Stimulated activated CD4-positive, alpha-beta T cell treated with anti-CD3 and anti-CD28 coated beads, Interleukin-12 subunit alpha, Interleukin-12 subunit beta, amount 100 ng/mL, for 48 hours (primary cell): ENCODE measurements around the gene EXPH5.

Experiments used
- DNase-seq, 3 donors: peaks; one replicate each; pipeline ENCODE4 v3.0.0-alpha.2; 2020; ENCODE audit warnings: low read depth in 2 of 3, low spot score in 1 of 3

EXPH5 gene

DNA sequence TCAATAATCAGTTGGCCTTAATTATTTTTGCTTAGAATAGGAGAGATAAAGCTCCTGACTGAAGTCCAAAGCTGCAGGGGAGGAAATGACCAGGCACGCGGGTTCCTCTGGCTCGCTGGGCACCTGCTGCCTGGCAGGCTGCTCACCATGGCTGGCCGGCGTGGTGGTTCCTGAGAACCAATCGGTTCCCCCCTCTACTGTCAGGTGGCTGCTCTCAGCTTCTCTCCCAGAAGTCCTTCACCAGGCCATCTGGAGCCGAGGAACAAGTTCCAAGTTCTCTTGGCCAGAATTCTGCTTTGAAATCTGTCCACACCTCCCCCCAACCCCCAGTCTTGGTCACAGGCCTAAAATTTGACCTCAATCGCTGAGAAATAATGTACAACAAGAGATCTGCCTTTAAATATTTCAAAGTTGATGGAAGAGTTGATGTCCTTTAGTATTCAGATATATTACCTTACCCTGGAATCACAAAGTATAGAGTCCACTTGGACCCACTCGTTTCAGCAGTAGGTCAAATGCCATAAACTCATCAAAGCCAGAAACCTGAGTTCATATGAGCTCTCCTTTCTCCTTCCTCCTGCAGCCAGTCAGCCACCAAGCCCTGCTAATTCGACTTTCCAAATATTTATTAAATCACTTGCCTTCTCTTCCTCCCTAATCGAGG lies 25.2 kb downstream of the EXPH5 start:
- DNase-seq = no peak

DNA sequence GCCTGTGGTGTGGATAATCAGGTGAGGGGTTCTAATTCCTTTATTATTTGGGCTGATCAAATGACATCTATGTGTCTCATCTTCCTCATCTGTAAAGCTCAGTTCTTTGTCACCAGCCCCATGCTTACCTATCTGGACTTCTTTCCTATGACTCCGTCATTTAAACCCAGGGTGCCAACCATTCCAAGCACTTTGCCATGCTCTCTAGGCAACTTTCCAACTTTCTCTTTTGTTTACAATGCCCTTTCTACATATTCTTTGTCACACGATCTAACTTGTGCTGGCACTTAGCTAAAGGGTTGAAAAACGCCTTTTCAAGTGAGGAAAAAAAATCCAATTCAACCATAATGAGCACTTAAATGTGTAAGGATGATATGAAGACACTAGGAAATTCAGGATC lies 27.9 kb downstream of the EXPH5 start:
- DNase-seq = no peak

DNA sequence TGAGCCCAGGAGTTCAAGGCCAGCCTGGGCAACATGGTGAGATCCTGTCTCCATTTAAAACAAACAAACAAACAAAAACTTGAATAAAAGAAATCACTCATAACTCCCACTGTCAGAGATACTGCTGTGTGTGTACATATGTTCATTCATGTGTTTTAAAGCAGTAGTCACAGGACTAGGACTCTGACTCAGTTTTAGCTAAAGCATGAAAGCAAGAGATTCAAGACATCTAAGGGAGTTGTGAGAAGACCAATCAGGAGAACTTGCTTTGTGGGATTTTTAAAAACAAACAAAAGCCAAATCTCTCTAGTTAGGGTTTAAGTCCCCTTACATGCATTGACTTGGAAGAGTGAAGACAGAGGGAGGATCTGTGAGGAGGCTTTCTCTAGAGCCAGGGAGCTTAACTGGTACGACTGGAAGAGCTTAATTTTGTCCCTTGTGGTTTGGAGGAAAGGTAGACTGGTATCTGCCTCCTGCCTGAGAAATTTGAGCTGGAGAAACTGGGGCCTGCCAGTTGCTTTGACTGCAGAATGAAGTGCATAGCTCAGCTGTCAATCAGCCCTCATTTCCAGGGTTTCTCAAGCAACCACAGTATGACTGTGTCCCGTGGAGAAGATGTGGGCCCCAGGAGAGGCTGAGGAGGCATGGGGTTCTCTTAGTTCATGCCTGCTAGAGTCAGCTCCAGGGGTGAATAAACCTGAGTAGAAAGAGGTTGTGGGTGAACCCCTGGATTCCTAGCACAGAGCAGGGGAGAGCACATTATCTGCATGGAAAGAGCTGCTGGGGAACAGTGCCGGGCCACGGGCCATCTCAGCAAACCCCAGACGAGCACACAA lies 30.6 kb downstream of the EXPH5 start:
- DNase-seq = no peak

- DNase-seq = no peak
Measured at GRCh38 chr11:108561535-108561991, 32.0 kb downstream of the EXPH5 start.

DNA sequence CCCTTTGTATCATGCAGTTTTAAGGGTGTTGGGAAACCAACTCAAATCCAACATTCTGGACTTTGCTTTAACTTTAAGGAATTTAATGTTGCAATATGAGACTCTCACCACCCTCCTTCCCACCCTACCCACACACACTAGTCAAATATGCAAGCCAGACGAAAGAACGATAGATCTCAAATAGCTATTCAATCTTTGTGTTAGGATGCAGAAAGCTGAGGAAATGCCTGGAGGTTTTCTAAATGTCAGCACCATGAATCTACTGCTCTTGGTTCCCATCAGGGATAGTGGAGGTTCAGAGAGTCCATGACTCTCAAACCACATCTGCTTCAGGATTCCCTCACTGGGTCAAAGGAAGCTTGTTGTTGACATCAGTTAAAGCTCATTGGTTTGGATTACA lies 33.7 kb downstream of the EXPH5 start:
- DNase-seq = no peak

- no peak for DNase-seq
Measured at GRCh38 chr11:108559340-108559739, 34.2 kb downstream of the EXPH5 start.

GRCh38 chr11:108558222-108558621 lies 35.3 kb downstream of the EXPH5 start:
- DNase-seq = no peak

DNA sequence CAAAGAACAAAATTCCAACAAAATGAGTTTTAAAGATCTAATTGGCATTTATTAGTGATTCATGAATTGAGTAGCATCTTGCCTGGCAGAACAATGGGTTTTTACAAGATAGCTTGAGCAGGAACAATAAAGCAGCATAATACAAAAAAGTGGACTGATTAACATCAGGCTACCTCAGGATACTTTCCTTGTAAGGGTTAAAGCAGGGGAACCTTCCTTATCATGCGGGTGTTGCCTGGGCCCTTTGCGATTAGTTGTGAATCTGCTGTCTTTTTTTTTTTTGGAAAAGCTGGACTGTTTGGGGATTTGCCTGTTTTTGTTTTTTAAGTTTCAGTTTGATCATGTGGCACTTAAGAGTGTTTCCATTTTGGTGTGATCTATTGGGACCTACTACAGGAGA lies 37.5 kb downstream of the EXPH5 start:
- DNase-seq = no peak

DNA sequence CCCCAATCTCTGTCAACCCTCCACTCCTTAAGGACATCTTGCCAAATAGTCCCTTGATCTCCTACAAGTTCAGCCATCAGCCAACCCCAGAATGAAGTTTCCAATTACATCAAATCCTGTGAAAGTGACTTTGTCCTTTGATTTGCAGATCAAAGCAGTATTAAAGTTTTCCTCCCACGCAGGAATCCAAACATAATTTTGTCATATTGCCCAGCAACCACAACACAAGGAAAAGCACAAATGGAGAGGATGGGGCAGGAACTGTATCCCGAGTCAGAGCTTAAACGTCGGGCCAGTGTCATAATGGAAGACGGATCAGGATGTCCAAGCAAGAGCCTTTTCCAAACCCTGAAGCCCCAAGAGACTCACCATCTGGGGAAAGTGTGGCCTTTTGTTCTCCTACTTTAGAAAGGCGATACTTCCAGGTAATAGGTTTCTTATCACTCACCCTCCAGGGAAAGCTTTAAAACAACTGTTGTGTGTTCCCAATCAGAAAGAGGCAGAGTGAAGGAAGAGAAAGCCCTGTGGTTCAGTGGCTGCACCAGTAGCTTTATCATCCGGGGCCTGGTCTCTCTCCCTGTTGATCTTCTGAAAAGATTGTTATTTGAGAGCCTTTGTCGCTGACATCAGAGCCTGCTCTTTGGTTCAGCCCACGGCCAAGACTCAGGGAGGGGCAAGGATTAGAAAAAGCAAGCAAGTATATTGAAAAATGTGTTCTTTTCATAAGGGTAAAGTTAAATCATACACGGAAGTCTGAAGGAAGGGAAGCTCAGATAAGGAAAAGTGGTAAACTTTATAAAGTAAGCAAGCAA lies 41.7 kb downstream of the EXPH5 start:
- no peak for DNase-seq

- no peak for DNase-seq
Measured at GRCh38 chr11:108549319-108549885, 44.2 kb downstream of the EXPH5 start.

GRCh38 chr11:108545909-108546501 lies 47.6 kb downstream of the EXPH5 start:
- DNase-seq = no peak

GRCh38 chr11:108543316-108543964 lies 50.1 kb downstream of the EXPH5 start:
- DNase-seq = no peak

DNA sequence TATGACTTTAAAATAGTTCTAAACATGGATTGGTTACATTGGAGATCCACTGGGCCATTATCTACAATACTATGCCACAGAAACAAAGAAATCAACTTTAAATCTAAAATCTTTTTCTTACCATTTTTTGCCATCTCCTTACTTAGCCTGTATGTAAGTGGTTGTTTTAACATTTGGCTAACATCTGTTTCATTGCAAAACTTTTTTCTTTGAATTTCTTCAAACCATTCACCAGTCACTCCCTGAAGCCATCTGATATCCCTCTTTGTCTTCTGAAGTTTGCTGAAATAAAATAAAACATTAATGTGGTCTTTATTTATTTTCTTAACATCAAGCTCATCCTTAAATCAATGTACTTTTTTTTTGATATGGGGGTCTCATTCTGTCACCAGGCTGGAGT lies 52.0 kb downstream of the EXPH5 start:
- no peak for DNase-seq

- DNase-seq = no peak
Measured at GRCh38 chr11:108538502-108538901, 55.1 kb downstream of the EXPH5 start.

- no peak for DNase-seq
Measured at GRCh38 chr11:108538022-108538424, 55.5 kb downstream of the EXPH5 start.

- DNase-seq = no peak
Measured at GRCh38 chr11:108536783-108537182, 56.8 kb downstream of the EXPH5 start.

DNA sequence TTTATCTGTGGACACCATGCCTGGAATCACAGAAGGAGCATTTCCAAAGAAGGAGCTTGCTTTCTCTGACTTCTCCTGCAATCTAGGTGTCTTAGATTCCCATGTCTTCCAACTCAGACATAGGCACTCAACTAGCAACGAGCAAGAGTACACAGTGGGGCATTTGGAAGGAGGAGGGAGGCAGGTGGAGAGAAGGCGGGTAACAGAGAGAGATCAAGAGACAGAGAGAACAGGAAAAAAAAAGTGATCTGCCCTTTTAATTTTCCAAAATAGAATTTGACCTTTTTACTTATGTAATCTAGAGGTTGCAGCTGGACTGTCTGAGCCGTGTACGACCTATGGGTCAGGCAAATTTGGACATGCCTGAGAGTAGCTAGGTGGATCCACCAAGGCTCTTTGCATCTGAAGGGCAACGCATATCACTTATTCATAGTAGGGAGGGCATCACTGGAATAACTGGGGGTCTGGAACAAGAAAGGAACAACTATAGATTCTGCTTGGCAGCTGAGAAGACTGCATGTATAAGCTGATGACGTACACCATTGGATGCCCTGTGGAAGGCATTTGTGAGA lies 58.1 kb downstream of the EXPH5 start:
- no peak for DNase-seq

GRCh38 chr11:108534274-108534882 lies 59.2 kb downstream of the EXPH5 start:
- DNase-seq = no peak

DNA sequence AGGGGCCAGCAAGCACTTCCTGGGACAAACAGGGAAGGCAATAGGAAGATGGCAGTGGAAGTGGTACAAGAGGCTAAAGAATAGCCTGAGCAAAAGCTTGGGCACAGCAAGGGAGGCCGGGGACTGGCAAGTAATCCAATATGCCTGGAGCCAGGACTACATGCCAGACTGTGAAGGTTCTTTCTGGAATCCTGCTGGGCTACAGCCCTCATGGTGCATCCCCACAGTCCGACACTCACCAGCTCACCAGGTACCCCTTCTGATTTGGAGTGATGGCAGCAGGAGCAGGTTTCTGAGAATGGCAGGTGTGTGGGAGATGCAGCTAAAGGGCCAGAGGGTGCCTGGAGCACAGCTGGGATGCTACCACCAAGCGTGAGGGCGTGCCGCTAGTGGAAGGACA lies 63.1 kb downstream of the EXPH5 start:
- no peak for DNase-seq

DNA sequence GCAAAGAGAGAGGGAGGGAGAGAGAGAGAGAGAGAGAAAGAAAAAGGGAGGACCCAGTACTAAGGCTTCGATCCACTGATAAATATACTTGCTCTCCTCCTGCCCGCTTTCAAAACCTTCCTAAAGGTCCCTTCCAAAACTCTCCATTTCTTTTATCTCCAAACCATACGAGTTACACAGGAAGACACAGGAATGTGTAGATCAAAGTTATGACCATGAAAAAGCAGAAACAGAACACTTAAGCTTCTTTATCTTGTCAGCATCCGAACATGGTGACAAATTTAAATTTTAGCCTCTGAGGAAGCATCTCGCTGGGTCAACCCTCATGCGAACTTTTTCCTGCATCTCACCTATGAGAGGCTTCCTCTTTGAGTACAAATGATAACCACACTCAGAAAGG lies 66.2 kb downstream of the EXPH5 start:
- no peak for DNase-seq
